HG03575 (cell line): ENCODE results near the gene SLC38A4.
"Not testable (repeated sequence)": the region's sequence is repeated elsewhere in the genome, so short reads cannot be mapped to it uniquely, and the experiment has no call there.

ENCODE experiments used
- ATAC-seq: cut with Tn5 transposase; IDR thresholded peaks from one replicate; pipeline ENCODE4 v1.9.1; 2021; ENCODE audit not compliant: unreplicated experiment, insufficient number of reproducible peaks, low FRiP score; ENCODE audit errors: extremely low read depth

SLC38A4 gene

GRCh38 chr12:46785382-46785781, 40.4 kb downstream of the SLC38A4 start:
- no peak for ATAC-seq

- ATAC-seq = no peak
Measured at GRCh38 chr12:46783871-46784270, 41.9 kb downstream of the SLC38A4 start.

- ATAC-seq = no peak
Measured at GRCh38 chr12:46779879-46780278, 45.9 kb downstream of the SLC38A4 start.

GRCh38 chr12:46779063-46779462, 46.7 kb downstream of the SLC38A4 start:
- ATAC-seq = no peak

GRCh38 chr12:46778415-46778814, 47.4 kb downstream of the SLC38A4 start:
- no peak for ATAC-seq

GRCh38 chr12:46777587-46777986, 48.2 kb downstream of the SLC38A4 start:
- no peak for ATAC-seq

GRCh38 chr12:46775796-46776195, 50.0 kb downstream of the SLC38A4 start:
- ATAC-seq = no peak

GRCh38 chr12:46774322-46774633, 51.5 kb downstream of the SLC38A4 start:
- ATAC-seq = no peak

- no peak for ATAC-seq
Measured at GRCh38 chr12:46773586-46774321, 52.0 kb downstream of the SLC38A4 start.

- no peak for ATAC-seq
Measured at GRCh38 chr12:46771268-46771827, 54.4 kb downstream of the SLC38A4 start.

- no peak for ATAC-seq
Measured at GRCh38 chr12:46770501-46771183, 55.2 kb downstream of the SLC38A4 start.

- no peak for ATAC-seq
Measured at GRCh38 chr12:46764005-46764404, 61.8 kb downstream of the SLC38A4 start.

- ATAC-seq = no peak
Measured at GRCh38 chr12:46763230-46763629, 62.6 kb downstream of the SLC38A4 start.

GRCh38 chr12:46754550-46754949, 71.2 kb downstream of the SLC38A4 start:
- ATAC-seq = no peak

- no peak for ATAC-seq
Measured at GRCh38 chr12:46752396-46752795, 73.4 kb downstream of the SLC38A4 start.

- ATAC-seq = no peak
Measured at GRCh38 chr12:46751173-46751572, 74.6 kb downstream of the SLC38A4 start.

- ATAC-seq = no peak
Measured at GRCh38 chr12:46749322-46749721, 76.5 kb downstream of the SLC38A4 start.

- ATAC-seq = no peak
Measured at GRCh38 chr12:46744283-46744682, 81.5 kb downstream of the SLC38A4 start.

- no peak for ATAC-seq
Measured at GRCh38 chr12:46743456-46743855, 82.3 kb downstream of the SLC38A4 start.

- not testable (repeated sequence) for ATAC-seq
Measured at GRCh38 chr12:46742271-46742670, 83.5 kb downstream of the SLC38A4 start.
